Transverse colon (tissue), 4 donors: ENCODE results near the gene HBEGF. TPM values are rescaled to one million over a fixed set of nuclear protein-coding genes. Genes with fewer than 3 reads are reported as not detected.
A peak's percentile ranks its signal among the peaks of the same experiment; 100 is the strongest.

Experiments used
- DNase-seq: peaks from one replicate; pipeline ENCODE4 v3.0.0-alpha.2; 2019
- H3K27ac ChIP-seq, 4 donors: fragments of 200-600 bp; sonication (generic); 2 replicates each; pipeline ENCODE4 v1.5.1; 2016 to 2018; ENCODE audit warnings: inconsistent platforms in 4 of 4
- H3K27me3 ChIP-seq: fragments of 200-600 bp; sonication (generic); 2 replicates; pipeline ENCODE4 v1.5.1; 2017; ENCODE audit warnings: inconsistent platforms
- H3K36me3 ChIP-seq, 4 donors: fragments of 200-600 bp; sonication (generic); 2 replicates each; pipeline ENCODE4 v1.5.1; 2017 to 2019; ENCODE audit warnings: inconsistent platforms in 4 of 4
- H3K4me1 ChIP-seq, 4 donors: fragments of 200-600 bp; sonication (generic); 2 replicates each; pipeline ENCODE4 v1.5.1; 2017 to 2020; ENCODE audit warnings: inconsistent platforms in 4 of 4
- H3K4me3 ChIP-seq, 4 donors: fragments of 200-600 bp; sonication (generic); 1 replicate in 1 of 4; 2 replicates in 3 of 4; pipeline versions ENCODE4 v1.5.1 to v1.6.1; 2017 to 2019; ENCODE audit warnings: inconsistent platforms in 4 of 4
- H3K9me3 ChIP-seq, 2 donors: fragments of 200-600 bp; sonication (generic); 2 replicates each; pipeline ENCODE4 v1.5.1; 2017 to 2019; ENCODE audit warnings: inconsistent platforms in 2 of 2
- CTCF ChIP-seq, 5 experiments: fragments of 200-600 bp in 3 of 5; fragments of 450-650 bp in 2 of 5; sonication (generic) in 3 of 5; IDR thresholded peaks; 1 replicate in 2 of 5; 2 replicates in 3 of 5; pipeline ENCODE4 v1.5.1; 2016 to 2017; ENCODE audit warnings: antibody characterized with exemption in 5 of 5, inconsistent platforms in 3 of 5, mild to moderate bottlenecking in 2 of 5, moderate library complexity in 1 of 5
- EP300 ChIP-seq: sonication (generic); formaldehyde crosslinking; IDR thresholded peaks from one replicate; pipeline ENCODE4 v1.6.1; 2017; ENCODE audit warnings: antibody characterized with exemption, low read depth
- POLR2A ChIP-seq: fragments of 450-650 bp; IDR thresholded peaks from one replicate; pipeline ENCODE4 v1.6.1; 2016; ENCODE audit warnings: antibody characterized with exemption, mild to moderate bottlenecking, moderate library complexity
- POLR2AphosphoS5 ChIP-seq, 3 donors: sonication (generic); formaldehyde crosslinking; IDR thresholded peaks; one replicate each; pipeline ENCODE4 v1.6.1; 2016; ENCODE audit warnings: antibody characterized with exemption in 3 of 3
- WGBS, 2 donors: methylation state at CpG; one replicate each; pipeline ENCODE4 v1.1.5; 2018; ENCODE audit warnings: low coverage in 1 of 2; 5-methylcytosine and 5-hydroxymethylcytosine counted together
- in situ Hi-C, 4 donors: fragments of 200-750 bp; cut with MboI; loops; one replicate each; pipeline versions ENCODE4 v1.15.0 to v1.15.1; 2017; ENCODE audit warnings: low sequenced_read_pairs in 3 of 4, low pct_ligation_motif_present in 1 of 4, low pct_unique_long_range_greater_than_20kb in 1 of 4
- intact Hi-C: fragments of 100-400 bp; cut with DNase I; formaldehyde crosslinking; loops from one replicate; pipeline ENCODE4 v1.15.1; 2023; ENCODE audit warnings: low total_unique reads
- total RNA-seq, 4 donors: library from RNA; depleted of rRNA; stranded (reverse); fragments of >200 nt; gene quantifications; one replicate each; pipeline ENCODE4 v1.1.0, GENCODE V29; 2016

The HBEGF gene
- total RNA-seq, 4 donors from 2014 or later, result 10.5 to 40.0 (median 35.6) TPM

- Histone ChIP-seq H3K27me3 (no peaks in the 10 kb centered on the region), H3K27ac (peak overlapping the region; percentile 1 to 36 (median 18)), H3K36me3 (no peaks in the 10 kb centered on the region), H3K9me3 (no peaks in the 10 kb centered on the region), H3K4me1 (peaks cover 9 to 49% (median 23%) of the 10 kb centered on the region in 4 donors), H3K4me3 (no peak overlapping the region)
- in situ Hi-C loops, result no loop called here
- 57 to 67% methylated on average over 1 of the region's 1 CpG for WGBS, 2 donors
- TF ChIP-seq POLR2AphosphoS5 (IDR thresholded peaks at IDR 0.05) (no peak), CTCF (IDR thresholded peaks at IDR 0.05) (no peak), POLR2A (no peak), EP300 (no peak)
- intact Hi-C loops, result no loop called here
- no peak for DNase-seq
Observed at GRCh38 chr5:140292212-140293036, 54.0 kb downstream of the HBEGF start.

GRCh38 chr5:140287801-140288521 lies 58.4 kb downstream of the HBEGF start:
- WGBS, 2 donors, result 77 to 87% methylated on average over 6 to 7 of the region's 7 CpGs
- in situ Hi-C loops, result no loop called here

GRCh38 chr5:140286424-140286823 lies 60.0 kb downstream of the HBEGF start:
- Histone ChIP-seq H3K4me3 (no peak overlapping the region), H3K9me3 (no peaks in the 10 kb centered on the region), H3K27me3 (no peaks in the 10 kb centered on the region), H3K4me1 (peaks cover 0 to 21% (median 7%) of the 10 kb centered on the region in 4 donors), H3K27ac (no peak overlapping the region), H3K36me3 (no peaks in the 10 kb centered on the region)
- intact Hi-C loops (no loop called here), in situ Hi-C loops (no loop called here)
- no peak for DNase-seq
- 89 to 90% methylated on average over 2 to 4 of the region's 5 CpGs for WGBS, 2 donors
- no peak for TF ChIP-seq POLR2A
- no peak for TF ChIP-seq EP300
- TF ChIP-seq CTCF (IDR thresholded peaks at IDR 0.05), result no peak
- no peak for TF ChIP-seq POLR2AphosphoS5 (IDR thresholded peaks at IDR 0.05)

More at GRCh38 chr5:140287801-140288521, 58.4 kb downstream of the HBEGF start:
- no peaks in the 10 kb centered on the region for H3K27me3 ChIP-seq
- no peaks in the 10 kb centered on the region for H3K36me3 ChIP-seq
- peaks cover 3 to 27% (median 9%) of the 10 kb centered on the region in 4 donors for H3K4me1 ChIP-seq
- TF ChIP-seq CTCF (IDR thresholded peaks at IDR 0.05), result no peak
- TF ChIP-seq POLR2AphosphoS5 (IDR thresholded peaks at IDR 0.05), result no peak
- TF ChIP-seq POLR2A, result no peak
- no peak for TF ChIP-seq EP300
- H3K9me3 ChIP-seq, result no peaks in the 10 kb centered on the region
- no peak overlapping the region for H3K4me3 ChIP-seq
- H3K27ac ChIP-seq, result no peak overlapping the region
- intact Hi-C loops, result no loop called here
- DNase-seq, result no peak

GRCh38 chr5:140284013-140284412 lies 62.4 kb downstream of the HBEGF start:
- WGBS, 2 donors, result 93 to 95% methylated on average over 3 of the region's 3 CpGs
- TF ChIP-seq CTCF (IDR thresholded peaks at IDR 0.05), result no peak
- no peak for TF ChIP-seq EP300
- no peak for TF ChIP-seq POLR2A
- TF ChIP-seq POLR2AphosphoS5 (IDR thresholded peaks at IDR 0.05), result no peak
- intact Hi-C loops, result no loop called here
- no peak overlapping the region for H3K27ac ChIP-seq
- H3K36me3 ChIP-seq, result peaks cover 0 to 4% (median 0%) of the 10 kb centered on the region in 4 donors
- H3K4me3 ChIP-seq, result no peak overlapping the region
- no peaks in the 10 kb centered on the region for H3K27me3 ChIP-seq
- in situ Hi-C loops, result no loop called here
- H3K9me3 ChIP-seq, result no peaks in the 10 kb centered on the region
- peaks cover 0 to 18% (median 7%) of the 10 kb centered on the region in 4 donors for H3K4me1 ChIP-seq
- DNase-seq, result no peak
